HG03139 (cell line): Measurements from ENCODE around the gene TPRG1L.
A peak's percentile ranks its signal among the peaks of the same experiment; 100 is the strongest.
"Not testable (repeated sequence)": the region's sequence is repeated elsewhere in the genome, so short reads cannot be mapped to it uniquely, and the experiment has no call there.

Experiments used
- ATAC-seq: cut with Tn5 transposase; IDR thresholded peaks from one replicate; pipeline ENCODE4 v1.9.1; 2021; ENCODE audit not compliant: unreplicated experiment

Gene TPRG1L

GRCh38 chr1:3624200-3625136 is at the start of gene TPRG1L:
Gene TPRG1L, plus strand, starts transcription at chr1:3625015. Its CDS starts 58 bp downstream, at chr1:3625073.
- ATAC-seq: peak; percentile 92

- not testable (repeated sequence) for ATAC-seq
Measured at GRCh38 chr1:3575515-3575914, 49.3 kb upstream of the TPRG1L start.

GRCh38 chr1:3575993-3576392 is 48.8 kb upstream of the TPRG1L start:
- ATAC-seq: no peak

- no peak for ATAC-seq
Measured at GRCh38 chr1:3577300-3577699, 47.5 kb upstream of the TPRG1L start.

GRCh38 chr1:3577711-3578432 is 46.9 kb upstream of the TPRG1L start:
- no peak for ATAC-seq

GRCh38 chr1:3578433-3578805 is 46.4 kb upstream of the TPRG1L start:
- no peak for ATAC-seq

- ATAC-seq: no peak
Measured at GRCh38 chr1:3578906-3579305, 45.9 kb upstream of the TPRG1L start.

GRCh38 chr1:3579626-3580025 is 45.2 kb upstream of the TPRG1L start:
- no peak for ATAC-seq

GRCh38 chr1:3580231-3580630 is 44.6 kb upstream of the TPRG1L start:
- ATAC-seq: no peak

GRCh38 chr1:3581296-3582036 is 43.3 kb upstream of the TPRG1L start:
- no peak for ATAC-seq

GRCh38 chr1:3583751-3584150 is 41.1 kb upstream of the TPRG1L start:
- not testable (repeated sequence) for ATAC-seq

- ATAC-seq: no peak
Measured at GRCh38 chr1:3584915-3585314, 39.9 kb upstream of the TPRG1L start.

GRCh38 chr1:3585353-3585868 is 39.4 kb upstream of the TPRG1L start:
- not testable (repeated sequence) for ATAC-seq

- no peak for ATAC-seq
Measured at GRCh38 chr1:3585940-3586568, 38.8 kb upstream of the TPRG1L start.

- ATAC-seq: no peak
Measured at GRCh38 chr1:3586986-3587759, 37.6 kb upstream of the TPRG1L start.

- ATAC-seq: no peak
Measured at GRCh38 chr1:3588395-3588794, 36.4 kb upstream of the TPRG1L start.

- no peak for ATAC-seq
Measured at GRCh38 chr1:3590139-3590763, 34.6 kb upstream of the TPRG1L start.

- ATAC-seq: no peak
Measured at GRCh38 chr1:3590951-3591865, 33.6 kb upstream of the TPRG1L start.
